Glutamatergic neuron (in vitro differentiated cells): ENCODE results near the gene KAZALD1. TPM values are rescaled to one million over a fixed set of nuclear protein-coding genes. Genes with fewer than 3 reads are reported as not detected.

Experiments
- DNase-seq: peaks from one replicate; pipeline ENCODE4 v3.0.0; 2022
- H3K27ac Mint-ChIP-seq: one replicate; pipeline ENCODE4 v1.8.0; 2020; ENCODE audit warnings: mild to moderate bottlenecking, mixed read lengths, inconsistent platforms; ENCODE audit not compliant: unreplicated experiment
- H3K27me3 Mint-ChIP-seq: one replicate; pipeline ENCODE4 v1.8.0; 2020; ENCODE audit warnings: mild to moderate bottlenecking, moderate library complexity, mixed read lengths, inconsistent platforms; ENCODE audit not compliant: unreplicated experiment
- H3K36me3 Mint-ChIP-seq: one replicate; pipeline ENCODE4 v1.8.0; 2020; ENCODE audit warnings: mild to moderate bottlenecking, mixed read lengths, inconsistent platforms; ENCODE audit not compliant: unreplicated experiment
- H3K4me1 Mint-ChIP-seq: one replicate; pipeline ENCODE4 v1.8.0; 2020; ENCODE audit warnings: mild to moderate bottlenecking, low read depth, mixed read lengths, inconsistent platforms; ENCODE audit not compliant: unreplicated experiment
- H3K4me3 Mint-ChIP-seq: one replicate; pipeline ENCODE4 v1.8.0; 2020; ENCODE audit warnings: mild to moderate bottlenecking, mixed read lengths, inconsistent platforms; ENCODE audit not compliant: unreplicated experiment
- H3K9me3 Mint-ChIP-seq: one replicate; pipeline ENCODE4 v1.8.0; 2020; ENCODE audit warnings: mild to moderate bottlenecking, moderate library complexity, mixed read lengths, inconsistent platforms; ENCODE audit not compliant: unreplicated experiment
- total RNA-seq: library from RNA; stranded (reverse); fragmentation: NEBNext Ultra II Directional; extraction: Animal tissue kit (Norgen Biotek cat#: 25700); gene quantifications from one replicate; pipeline ENCODE4 v1.2.1, GENCODE V29; 2021; ENCODE audit not compliant: unreplicated experiment
- TF ChIP-seq, protein P1 (sequence below): fragments of 200-600 bp; sonication (generic); IDR thresholded peaks from one replicate; pipeline ENCODE4 v1.5.0; 2021; ENCODE audit not compliant: partially characterized antibody, unreplicated experiment

The KAZALD1 gene
- total RNA-seq, 1 donor from 2014 or later: 0.59 TPM

DNA sequence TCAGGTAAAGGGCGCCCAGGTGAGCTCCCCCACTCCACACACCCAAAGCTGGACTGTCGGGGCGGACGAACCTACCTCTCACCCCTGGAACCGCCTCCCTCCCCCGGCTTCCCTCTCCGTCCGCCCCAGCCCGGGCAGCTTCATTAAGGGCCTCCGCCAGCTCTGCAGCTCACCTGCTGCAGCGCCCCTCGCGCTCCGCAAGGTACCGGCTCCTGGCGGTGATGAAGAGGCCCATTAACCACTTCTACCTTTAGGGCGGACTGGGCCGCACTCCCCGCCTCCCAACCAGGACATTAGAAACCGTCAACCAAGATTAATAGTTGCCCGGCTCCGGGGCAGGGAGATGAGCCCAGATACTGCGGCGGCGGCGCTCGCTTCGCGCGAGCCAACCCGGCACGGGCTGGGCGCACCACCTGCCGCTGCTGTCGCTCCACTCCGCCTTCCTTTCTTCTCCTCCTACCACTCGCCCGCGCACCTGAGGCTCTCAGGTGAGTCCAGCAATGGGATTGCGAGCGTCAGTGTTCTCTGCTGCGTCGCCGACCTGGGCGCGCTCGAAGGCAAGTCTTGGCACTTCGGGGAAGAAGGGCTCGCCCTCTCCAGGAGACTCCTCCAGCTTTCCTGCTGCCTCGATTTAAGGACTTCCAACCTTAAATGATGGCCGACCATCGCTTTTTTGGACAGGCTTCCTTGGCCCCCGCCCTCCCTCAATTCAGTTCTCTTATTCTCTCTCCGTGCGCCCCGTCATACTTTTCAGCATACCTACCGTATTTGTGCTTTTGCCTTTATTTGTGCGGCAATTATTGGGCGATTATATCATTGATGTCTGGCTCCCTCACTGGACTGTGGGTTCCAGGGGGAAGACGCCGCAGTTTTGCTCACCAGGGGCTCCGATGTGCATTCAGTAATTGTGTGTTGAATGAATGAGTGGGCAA, 13.6 kb upstream of the KAZALD1 start:
- H3K36me3 Mint-ChIP-seq: no peaks in the 10 kb centered on the region
- TF ChIP-seq, protein P1, sequence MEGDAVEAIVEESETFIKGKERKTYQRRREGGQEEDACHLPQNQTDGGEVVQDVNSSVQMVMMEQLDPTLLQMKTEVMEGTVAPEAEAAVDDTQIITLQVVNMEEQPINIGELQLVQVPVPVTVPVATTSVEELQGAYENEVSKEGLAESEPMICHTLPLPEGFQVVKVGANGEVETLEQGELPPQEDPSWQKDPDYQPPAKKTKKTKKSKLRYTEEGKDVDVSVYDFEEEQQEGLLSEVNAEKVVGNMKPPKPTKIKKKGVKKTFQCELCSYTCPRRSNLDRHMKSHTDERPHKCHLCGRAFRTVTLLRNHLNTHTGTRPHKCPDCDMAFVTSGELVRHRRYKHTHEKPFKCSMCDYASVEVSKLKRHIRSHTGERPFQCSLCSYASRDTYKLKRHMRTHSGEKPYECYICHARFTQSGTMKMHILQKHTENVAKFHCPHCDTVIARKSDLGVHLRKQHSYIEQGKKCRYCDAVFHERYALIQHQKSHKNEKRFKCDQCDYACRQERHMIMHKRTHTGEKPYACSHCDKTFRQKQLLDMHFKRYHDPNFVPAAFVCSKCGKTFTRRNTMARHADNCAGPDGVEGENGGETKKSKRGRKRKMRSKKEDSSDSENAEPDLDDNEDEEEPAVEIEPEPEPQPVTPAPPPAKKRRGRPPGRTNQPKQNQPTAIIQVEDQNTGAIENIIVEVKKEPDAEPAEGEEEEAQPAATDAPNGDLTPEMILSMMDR: no peak
- peaks cover 31% of the 10 kb centered on the region for H3K27me3 Mint-ChIP-seq
- peak overlapping the region; percentile 73 for H3K4me3 Mint-ChIP-seq
- no peak for DNase-seq
- H3K9me3 Mint-ChIP-seq: peaks cover 5% of the 10 kb centered on the region
- peaks cover 22% of the 10 kb centered on the region for H3K4me1 Mint-ChIP-seq
- H3K27ac Mint-ChIP-seq: no peak overlapping the region

DNA sequence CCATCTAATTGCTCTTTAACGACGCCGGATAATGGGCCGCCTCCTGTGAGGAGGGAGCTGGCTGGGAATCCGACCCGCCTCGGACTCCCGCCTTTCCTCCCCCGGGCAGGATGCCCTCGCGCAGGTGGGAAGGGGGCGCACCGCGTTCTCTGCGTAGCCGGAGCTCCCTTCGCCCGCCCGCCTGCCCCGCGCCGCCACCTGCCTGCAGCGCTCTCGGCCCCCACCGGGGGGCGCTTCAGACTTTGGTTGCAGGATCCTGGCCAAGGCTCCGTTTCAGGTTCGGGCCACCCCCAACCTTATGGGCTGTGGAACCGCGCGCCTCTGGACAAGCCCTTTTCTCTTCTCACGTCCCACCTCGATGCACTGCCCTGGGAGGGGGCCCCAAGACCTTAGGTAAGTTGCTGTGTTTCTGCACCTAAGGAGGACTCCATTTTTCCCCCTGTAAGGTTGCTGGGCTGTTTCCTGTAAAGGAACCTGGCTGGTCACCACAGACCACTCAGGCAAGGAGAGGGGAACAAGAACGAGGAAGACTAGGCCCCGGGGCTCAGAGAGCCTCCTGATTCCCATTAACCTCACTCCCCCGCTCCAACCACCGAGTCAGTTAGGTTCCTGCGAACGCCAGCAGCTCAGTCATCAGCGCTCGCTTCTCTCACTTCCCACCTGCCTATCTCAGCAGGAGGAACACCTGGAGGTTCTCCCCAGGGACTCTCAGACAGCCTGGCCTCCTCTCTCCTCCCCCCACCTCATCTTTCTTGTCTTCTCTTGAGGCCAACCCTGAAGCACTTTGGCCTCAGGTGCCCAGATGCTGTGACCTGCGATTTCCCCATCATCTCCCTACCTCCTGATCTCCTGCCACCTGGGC, 11.3 kb upstream of the KAZALD1 start:
- H3K4me1 Mint-ChIP-seq: peaks cover 17% of the 10 kb centered on the region
- TF ChIP-seq, protein P1: peak; percentile 92
- H3K9me3 Mint-ChIP-seq: peaks cover 5% of the 10 kb centered on the region
- no peak overlapping the region for H3K27ac Mint-ChIP-seq
- peak; percentile 87 for DNase-seq
- peak overlapping the region; percentile 72 for H3K4me3 Mint-ChIP-seq
- H3K27me3 Mint-ChIP-seq: peaks cover 30% of the 10 kb centered on the region
- no peaks in the 10 kb centered on the region for H3K36me3 Mint-ChIP-seq

DNA sequence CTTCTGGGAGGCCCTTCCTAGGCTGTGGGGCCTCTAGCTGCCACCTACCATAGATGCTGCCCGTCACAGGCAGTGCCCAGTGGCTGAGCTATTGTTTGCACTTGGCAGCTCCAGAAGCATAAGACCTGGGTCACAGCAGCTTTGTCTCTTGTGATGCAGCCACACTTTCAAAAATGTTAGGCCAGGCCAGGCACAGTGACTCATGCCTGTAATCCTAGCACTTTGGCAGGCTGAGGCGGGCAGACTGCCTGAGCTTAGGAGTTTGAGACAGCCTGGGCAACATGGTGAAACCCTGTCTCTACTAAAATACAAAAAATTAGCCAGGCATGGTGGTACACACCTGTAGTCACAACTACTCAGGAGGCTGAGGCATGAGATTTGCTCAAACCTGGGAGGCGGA, 9.5 kb upstream of the KAZALD1 start:
- Mint-ChIP-seq H3K4me1 (peaks cover 13% of the 10 kb centered on the region), H3K4me3 (no peak overlapping the region), H3K27ac (no peak overlapping the region), H3K36me3 (no peaks in the 10 kb centered on the region), H3K9me3 (peaks cover 5% of the 10 kb centered on the region), H3K27me3 (peaks cover 18% of the 10 kb centered on the region)
- DNase-seq: no peak
- TF ChIP-seq, protein P1: no peak

DNA sequence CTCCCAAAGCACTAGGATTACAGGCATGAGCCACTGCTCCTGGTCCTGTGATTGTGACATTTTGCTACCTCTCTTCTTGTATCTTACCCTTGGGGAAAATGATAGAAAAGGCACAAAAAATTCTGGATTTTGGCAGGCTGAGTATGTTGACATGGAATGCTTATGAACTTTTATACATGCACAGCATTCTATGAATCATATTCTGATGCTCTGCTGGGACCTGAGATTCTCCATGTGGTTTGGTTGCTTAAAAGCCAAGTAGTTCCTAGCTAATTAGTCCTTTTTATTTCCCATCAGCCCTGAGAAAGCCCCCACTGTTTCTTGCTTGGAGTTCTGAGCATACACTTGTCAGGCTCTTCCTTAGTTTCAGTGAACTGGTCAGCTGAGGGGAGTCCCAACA, 8.3 kb upstream of the KAZALD1 start:
- peaks cover 4% of the 10 kb centered on the region for H3K9me3 Mint-ChIP-seq
- H3K4me1 Mint-ChIP-seq: peaks cover 10% of the 10 kb centered on the region
- peaks cover 15% of the 10 kb centered on the region for H3K27me3 Mint-ChIP-seq
- H3K36me3 Mint-ChIP-seq: no peaks in the 10 kb centered on the region
- DNase-seq: no peak
- no peak overlapping the region for H3K27ac Mint-ChIP-seq
- H3K4me3 Mint-ChIP-seq: no peak overlapping the region
- TF ChIP-seq, protein P1: no peak
